ENCODE data around the gene GALNT16. TPM values are rescaled to one million over a fixed set of nuclear protein-coding genes. Genes with fewer than 3 reads are reported as not detected.

Gene GALNT16
- total and polyA plus RNA-seq, 2 donors (not counting 3 experiments of a cell fraction or from before 2014, with no cell fraction given): 0.39 to 0.49 TPM

- H2AFZ ChIP-seq (ENCODE audit: low read depth, low read length): no peak overlapping the region
- no peaks in the 10 kb centered on the region for H3K9me1 ChIP-seq (replicated peaks; ENCODE audit: control insufficient read depth, extremely low read depth, insufficient read depth, low read length)
- H3K79me2 ChIP-seq (ENCODE audit: control insufficient read depth, insufficient read depth, low read length): no peaks in the 10 kb centered on the region
- H3K4me3 ChIP-seq (replicated peaks in 1 of 3; ENCODE audit: insufficient read depth in 1 of 3, low read depth in 1 of 3, low read length in 3 of 3): no peak overlapping the region
- no peaks in the 10 kb centered on the region for H4K20me1 ChIP-seq (replicated peaks; ENCODE audit: control insufficient read depth, extremely low read depth, insufficient read depth, low read length)
- ChIA-PET CTCF (interaction anchor here (1.5 to 1.9 kb wide), 4 partner anchors 9 to 185 kb away, joined by 3 to 7 read pairs (median 4); no protein-coding TSS in a partner anchor), POLR2A (interaction anchor here (0.6 kb wide), 1 partner anchor 66 kb away, joined by 3 read pairs; no protein-coding TSS in a partner anchor)
- H3K4me1 ChIP-seq (ENCODE audit: control insufficient read depth, extremely low read depth, insufficient read depth, low read length): no peaks in the 10 kb centered on the region
- DNase-seq (ENCODE audit: low read depth, low spot score): no peak
- H3K9ac ChIP-seq (replicated peaks; ENCODE audit: extremely low read depth, insufficient read depth, low read length): no peak overlapping the region
- no peak overlapping the region for H3K27ac ChIP-seq (ENCODE audit: insufficient read depth, low read depth, low read length)
- intact Hi-C loops (cut with micrococcal nuclease) (no loop called here), dilution Hi-C loops (cut with MboI; ENCODE audit: extremely low pct_ligation_motif_present, low sequenced_read_pairs) (no loop called here)
- FAIRE-seq: no peak
- H3K4me2 ChIP-seq (ENCODE audit: insufficient read depth, low read length): no peak overlapping the region
- no TSS peak for BruUV-seq (replicated peaks)
- H3K9me3 ChIP-seq (replicated peaks; ENCODE audit: control insufficient read depth, insufficient read depth, low read length): no peaks in the 10 kb centered on the region
- H3K36me3 ChIP-seq (ENCODE audit: control insufficient read depth in 2 of 2, extremely low read depth in 1 of 2, insufficient read depth in 2 of 2, low read length in 2 of 2): no peaks in the 10 kb centered on the region
- TF ChIP-seq GATA2 (IDR thresholded peaks at IDR 0.05; ENCODE audit: insufficient read depth, insufficient read length, low read depth, low read length) (peak; percentile 29), POLR2A (IDR thresholded peaks at IDR 0.05; ENCODE audit: low read depth, low read length) (no peak), EZH2 (IDR thresholded peaks at IDR 0.05; ENCODE audit: borderline replicate concordance, low read depth, low read length, severe bottlenecking) (no peak)
- no peaks in the 10 kb centered on the region for H3K27me3 ChIP-seq (ENCODE audit: control insufficient read depth in 2 of 2, insufficient read depth in 2 of 2, low read length in 2 of 2)
These were observed 57.8 kb downstream of the GALNT16 start for GRCh38 chr14:69317780-69318179.

GRCh38 chr14:69318241-69318640, 58.3 kb downstream of the GALNT16 start:
- intact Hi-C loops (cut with micrococcal nuclease) (no loop called here), dilution Hi-C loops (cut with MboI; ENCODE audit: extremely low pct_ligation_motif_present, low sequenced_read_pairs) (no loop called here)
- H3K4me1 ChIP-seq (ENCODE audit: control insufficient read depth, extremely low read depth, insufficient read depth, low read length): no peaks in the 10 kb centered on the region
- ChIA-PET POLR2A (interaction anchor here (0.6 kb wide), 1 partner anchor 66 kb away, joined by 3 read pairs; no protein-coding TSS in a partner anchor), CTCF (interaction anchor here (1.5 to 1.9 kb wide), 4 partner anchors 10 to 185 kb away, joined by 3 to 7 read pairs (median 4); no protein-coding TSS in a partner anchor)
- H3K9ac ChIP-seq (replicated peaks; ENCODE audit: extremely low read depth, insufficient read depth, low read length): no peak overlapping the region
- BruUV-seq (replicated peaks): no TSS peak
- H3K36me3 ChIP-seq (ENCODE audit: control insufficient read depth in 2 of 2, extremely low read depth in 1 of 2, insufficient read depth in 2 of 2, low read length in 2 of 2): no peaks in the 10 kb centered on the region
- no peaks in the 10 kb centered on the region for H3K27me3 ChIP-seq (ENCODE audit: control insufficient read depth in 2 of 2, insufficient read depth in 2 of 2, low read length in 2 of 2)
- H3K9me1 ChIP-seq (replicated peaks; ENCODE audit: control insufficient read depth, extremely low read depth, insufficient read depth, low read length): no peaks in the 10 kb centered on the region
- no peak for DNase-seq (ENCODE audit: low read depth, low spot score)
- FAIRE-seq: no peak
- H4K20me1 ChIP-seq (replicated peaks; ENCODE audit: control insufficient read depth, extremely low read depth, insufficient read depth, low read length): no peaks in the 10 kb centered on the region
- H3K27ac ChIP-seq (ENCODE audit: insufficient read depth, low read depth, low read length): no peak overlapping the region
- H3K4me3 ChIP-seq (replicated peaks in 1 of 3; ENCODE audit: insufficient read depth in 1 of 3, low read depth in 1 of 3, low read length in 3 of 3): no peak overlapping the region
- TF ChIP-seq GATA2 (IDR thresholded peaks at IDR 0.05; ENCODE audit: insufficient read depth, insufficient read length, low read depth, low read length) (no peak), POLR2A (IDR thresholded peaks at IDR 0.05; ENCODE audit: low read depth, low read length) (no peak), POLR2AphosphoS5 (IDR thresholded peaks at IDR 0.05; ENCODE audit: insufficient read depth, low read depth, low read length) (no peak)
- H3K79me2 ChIP-seq (ENCODE audit: control insufficient read depth, insufficient read depth, low read length): no peaks in the 10 kb centered on the region
- H2AFZ ChIP-seq (ENCODE audit: low read depth, low read length): no peak overlapping the region
- no peak overlapping the region for H3K4me2 ChIP-seq (ENCODE audit: insufficient read depth, low read length)
- no peaks in the 10 kb centered on the region for H3K9me3 ChIP-seq (replicated peaks; ENCODE audit: control insufficient read depth, insufficient read depth, low read length)

Measured in endothelial cell of umbilical vein (primary cell).